GM19238 (cell line): ENCODE measurements around the gene TAF4.
"Not testable (repeated sequence)": the region's sequence is repeated elsewhere in the genome, so short reads cannot be mapped to it uniquely, and the experiment has no call there.

Experiments used
- DNase-seq: peaks from one replicate; pipeline ENCODE4 v3.0.0; 2011; ENCODE audit warnings: low spot score; ENCODE audit not compliant: insufficient read length

The TAF4 gene

DNA sequence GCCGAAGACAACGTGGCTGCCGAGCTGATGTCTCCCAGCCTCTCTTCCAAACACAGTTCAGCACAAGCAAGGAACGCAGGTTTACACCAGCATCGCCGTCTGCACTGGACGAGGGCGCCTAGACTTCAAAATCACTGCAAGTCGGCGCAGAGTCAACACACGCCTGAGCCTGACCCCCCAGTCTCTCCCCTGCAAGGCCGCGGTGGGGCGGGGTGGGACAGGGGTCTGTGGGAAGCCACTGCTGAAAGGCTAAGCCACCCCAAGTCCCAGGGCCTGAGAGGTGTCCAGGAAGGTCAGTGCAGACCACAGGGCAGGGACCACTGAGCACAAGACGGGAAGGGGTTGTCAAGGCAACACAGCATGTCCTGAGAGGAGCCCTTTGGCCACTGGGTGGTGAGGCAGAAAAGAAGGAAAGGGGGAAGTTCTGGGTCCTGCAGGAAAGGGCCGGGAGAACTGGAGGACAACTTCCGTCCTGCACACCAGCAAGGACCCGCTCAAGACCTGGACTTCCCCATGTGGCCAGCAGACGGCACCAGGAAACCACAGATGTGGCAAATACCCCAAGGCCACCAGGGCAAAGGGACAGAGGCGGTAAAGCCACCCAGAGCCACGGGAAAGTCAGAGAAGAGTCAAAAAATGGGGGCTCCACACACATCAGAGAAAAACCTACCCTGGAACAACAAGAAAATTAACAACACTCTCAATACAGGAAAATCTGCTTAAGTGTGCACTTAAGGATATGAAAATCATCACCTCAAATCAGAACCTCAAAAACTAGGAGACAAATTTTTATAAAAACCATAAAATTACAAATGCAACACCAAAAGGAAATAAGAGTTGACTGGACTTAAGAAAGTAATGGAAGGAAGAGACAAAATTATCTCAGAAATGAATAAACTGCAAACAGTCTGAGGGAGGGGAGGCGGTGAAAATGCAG, 84.8 kb downstream of the TAF4 start:
- DNase-seq, result no peak

DNA sequence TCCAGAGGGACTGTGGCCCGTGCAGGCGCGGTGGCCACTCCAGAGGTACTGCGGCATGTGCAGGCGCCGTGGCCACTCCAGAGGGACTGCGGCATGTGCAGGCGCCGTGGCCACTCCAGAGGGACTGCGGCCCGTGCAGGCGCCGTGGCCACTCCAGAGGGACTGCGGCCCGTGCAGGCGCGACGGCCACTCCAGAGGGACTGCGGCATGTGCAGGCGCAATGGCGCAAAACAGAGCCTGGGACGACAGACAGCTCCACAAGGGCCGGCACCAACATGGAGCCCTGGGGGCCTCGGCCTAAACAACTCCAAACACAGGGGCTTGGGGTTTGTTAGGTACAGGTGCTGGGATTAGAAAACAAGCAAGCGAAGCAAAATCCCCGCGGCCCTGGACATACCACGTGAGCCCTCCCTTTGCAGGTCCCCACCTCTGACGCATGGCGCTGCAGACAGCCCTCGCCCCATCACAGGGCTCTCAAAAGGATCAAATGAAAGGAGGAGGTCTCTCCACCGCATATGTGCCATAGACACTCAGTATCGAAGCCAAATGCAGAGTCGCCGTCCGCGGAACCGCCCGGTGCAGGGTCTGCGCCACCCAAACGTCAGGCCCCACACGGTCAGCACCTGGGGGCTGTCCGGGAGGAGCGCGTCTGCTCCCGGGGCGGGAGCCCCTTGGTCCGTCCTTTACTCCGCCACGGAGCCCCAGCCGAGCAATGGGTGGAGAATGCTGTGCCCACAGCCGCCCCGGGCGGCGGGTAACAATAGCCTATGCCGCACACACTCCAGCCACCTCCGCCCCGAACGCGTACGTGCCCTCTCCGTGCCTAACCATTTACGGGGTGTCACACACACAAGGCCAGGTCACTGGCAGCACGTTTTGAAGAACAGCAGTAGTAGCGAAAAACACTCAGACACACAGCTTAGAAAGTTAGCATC, 85.7 kb downstream of the TAF4 start:
- DNase-seq, result no peak

DNA sequence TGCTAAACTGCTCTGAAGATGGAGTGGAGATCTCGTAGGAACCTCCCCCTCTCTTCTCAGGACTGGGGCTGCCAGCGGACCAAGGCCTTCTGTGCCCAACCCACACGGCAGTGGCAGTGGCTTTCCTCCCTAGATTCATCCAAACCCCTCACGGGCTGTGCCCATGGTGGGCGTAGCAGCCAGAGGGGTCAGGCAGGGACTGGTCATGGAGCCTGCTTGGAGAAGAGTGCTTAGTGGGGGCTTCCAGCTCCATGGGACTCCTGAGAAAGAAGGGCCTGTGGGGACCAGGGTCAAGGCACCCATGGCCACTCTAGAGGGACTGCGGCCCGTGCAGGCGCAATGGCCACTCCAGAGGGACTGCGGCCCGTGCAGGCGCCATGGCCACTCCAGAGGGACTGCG, 86.6 kb downstream of the TAF4 start:
- no peak for DNase-seq

DNA sequence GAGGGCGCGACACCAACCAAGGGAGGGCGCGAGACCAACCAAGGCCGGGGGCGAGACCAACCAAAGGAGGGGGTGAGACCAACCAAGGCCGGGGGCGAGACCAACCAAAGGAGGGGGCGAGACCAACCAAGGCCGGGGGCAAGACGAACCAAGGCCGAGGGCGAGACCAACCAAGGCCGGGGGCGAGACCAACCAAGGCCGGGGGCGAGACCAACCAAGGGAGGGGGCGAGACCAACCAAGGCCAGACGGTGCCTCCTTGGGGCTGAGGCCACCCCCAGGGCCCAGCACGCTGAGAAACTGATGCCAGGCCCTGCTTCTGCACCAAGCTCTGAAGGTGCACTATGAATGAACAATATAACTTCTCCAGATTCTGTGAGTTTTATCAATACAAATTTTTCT, 87.2 kb downstream of the TAF4 start:
- DNase-seq, result no peak

DNA sequence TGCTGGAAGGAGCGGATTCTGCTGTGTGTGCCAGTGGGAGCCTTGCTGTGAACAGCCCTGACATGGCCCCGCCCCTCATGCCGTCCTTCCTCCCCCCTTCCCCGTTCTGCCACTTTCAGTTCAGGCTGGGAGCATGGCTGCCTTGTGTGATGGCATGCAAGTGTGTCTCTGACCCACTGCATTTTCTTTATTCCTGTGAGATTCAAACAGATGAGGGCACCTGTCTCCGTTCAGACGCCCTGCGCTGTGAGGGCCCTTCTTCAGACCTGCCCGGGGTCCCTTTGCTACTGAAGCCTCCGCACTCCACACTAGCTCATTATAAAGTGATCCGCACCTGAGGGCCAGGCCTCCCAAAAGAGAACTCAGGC, 88.3 kb downstream of the TAF4 start:
- no peak for DNase-seq

DNA sequence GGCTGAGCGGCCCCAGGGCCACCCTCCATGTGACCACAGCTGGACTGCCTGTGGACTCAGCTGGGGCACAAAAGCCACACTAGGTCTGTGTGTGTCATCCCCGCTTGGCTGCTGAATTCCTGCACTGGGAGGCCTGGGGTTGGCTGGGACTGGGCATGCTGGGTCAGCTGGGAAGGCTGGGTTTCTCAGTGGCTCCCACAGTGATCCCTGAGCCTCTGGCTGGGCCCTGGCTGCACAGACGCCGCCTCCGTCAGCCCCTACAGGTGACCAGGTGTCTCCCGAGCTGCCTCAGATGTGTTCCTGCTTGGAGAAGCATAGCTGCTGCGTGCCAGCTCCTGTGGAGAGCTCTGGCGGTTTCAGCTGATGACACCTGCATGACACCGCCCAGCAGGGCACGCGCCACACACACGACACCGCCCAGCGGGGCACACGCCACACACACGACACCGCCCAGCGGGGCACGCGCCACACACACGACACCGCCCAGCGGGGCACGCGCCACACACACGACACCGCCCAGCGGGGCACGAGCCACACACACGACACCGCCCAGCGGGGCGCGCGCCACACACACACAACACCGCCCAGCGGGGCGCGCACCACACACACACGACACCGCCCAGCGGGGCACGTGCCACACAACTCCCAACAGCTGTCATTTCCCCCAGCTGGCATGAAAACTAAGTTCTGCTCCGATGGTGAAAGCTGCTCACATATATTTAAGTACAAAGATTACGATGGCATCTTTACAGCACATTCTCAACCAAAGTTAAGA, 88.8 kb downstream of the TAF4 start:
- DNase-seq, result no peak

DNA sequence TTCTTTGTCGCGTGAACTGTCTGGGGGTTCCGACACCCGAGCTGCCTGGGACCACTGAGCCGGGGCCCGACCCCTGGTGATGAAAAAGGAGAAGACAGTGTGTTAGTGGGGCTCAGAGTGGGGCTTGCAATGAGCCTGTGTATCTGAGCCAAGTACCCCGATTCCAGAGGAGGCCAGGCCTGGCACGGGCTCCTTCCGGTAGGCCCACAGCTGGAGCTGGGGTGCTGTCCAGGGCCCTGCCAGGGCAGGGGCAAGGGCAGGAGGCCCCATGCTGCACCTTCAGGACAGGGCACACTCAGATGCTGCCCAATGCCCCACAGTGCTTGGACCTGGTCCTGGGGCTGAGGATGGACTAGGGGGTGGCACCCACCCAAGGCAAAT, 89.4 kb downstream of the TAF4 start:
- no peak for DNase-seq

DNA sequence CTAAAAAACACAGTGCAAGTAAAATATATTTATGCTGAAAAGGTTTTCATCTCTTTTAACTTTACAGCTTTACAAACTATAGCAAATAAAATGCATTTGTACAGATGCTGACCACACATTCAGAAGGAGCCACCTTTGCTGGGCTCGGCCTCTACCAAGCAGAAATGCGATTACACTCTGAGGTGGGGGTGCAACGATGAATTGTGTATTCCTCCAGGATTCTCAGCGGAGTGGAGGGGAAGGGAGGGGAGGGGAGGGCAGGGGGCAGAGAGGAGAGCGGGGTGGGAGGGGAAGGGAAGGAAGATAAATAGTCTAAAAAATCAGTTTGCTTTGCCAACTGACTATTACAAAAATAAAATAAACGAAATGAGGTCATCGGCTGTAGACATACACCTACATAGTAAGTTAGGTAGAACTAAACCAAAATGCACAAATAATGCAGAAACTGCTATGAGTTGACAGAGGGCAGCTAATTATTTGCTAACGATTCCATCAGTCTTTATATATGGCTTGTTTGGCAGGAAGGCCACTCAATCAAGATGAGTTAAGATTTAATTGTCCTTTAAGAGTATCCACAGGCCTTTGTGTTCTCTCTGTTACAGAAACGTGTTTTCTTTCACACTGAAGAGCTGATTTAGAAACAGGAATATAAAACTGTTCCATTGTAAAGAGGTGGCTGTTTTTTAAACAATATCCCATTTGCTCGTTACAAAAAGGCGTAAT, 90.1 kb downstream of the TAF4 start:
- DNase-seq, result no peak

DNA sequence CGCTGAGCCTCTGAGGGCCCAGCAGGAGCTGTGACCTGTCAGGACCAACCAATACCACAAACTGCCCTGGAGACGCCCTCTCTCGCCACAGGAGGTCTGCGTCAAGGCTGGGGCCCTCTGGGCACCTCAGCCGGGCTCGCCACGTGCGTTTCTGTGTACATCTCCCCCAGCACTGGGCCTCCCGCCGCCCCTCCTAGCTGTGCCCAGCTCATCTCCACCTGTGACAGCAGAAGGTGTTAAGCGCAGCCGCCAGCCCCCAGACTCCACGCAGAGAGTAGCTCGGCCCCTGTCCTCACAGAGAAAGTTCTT, 91.4 kb downstream of the TAF4 start:
- no peak for DNase-seq

DNA sequence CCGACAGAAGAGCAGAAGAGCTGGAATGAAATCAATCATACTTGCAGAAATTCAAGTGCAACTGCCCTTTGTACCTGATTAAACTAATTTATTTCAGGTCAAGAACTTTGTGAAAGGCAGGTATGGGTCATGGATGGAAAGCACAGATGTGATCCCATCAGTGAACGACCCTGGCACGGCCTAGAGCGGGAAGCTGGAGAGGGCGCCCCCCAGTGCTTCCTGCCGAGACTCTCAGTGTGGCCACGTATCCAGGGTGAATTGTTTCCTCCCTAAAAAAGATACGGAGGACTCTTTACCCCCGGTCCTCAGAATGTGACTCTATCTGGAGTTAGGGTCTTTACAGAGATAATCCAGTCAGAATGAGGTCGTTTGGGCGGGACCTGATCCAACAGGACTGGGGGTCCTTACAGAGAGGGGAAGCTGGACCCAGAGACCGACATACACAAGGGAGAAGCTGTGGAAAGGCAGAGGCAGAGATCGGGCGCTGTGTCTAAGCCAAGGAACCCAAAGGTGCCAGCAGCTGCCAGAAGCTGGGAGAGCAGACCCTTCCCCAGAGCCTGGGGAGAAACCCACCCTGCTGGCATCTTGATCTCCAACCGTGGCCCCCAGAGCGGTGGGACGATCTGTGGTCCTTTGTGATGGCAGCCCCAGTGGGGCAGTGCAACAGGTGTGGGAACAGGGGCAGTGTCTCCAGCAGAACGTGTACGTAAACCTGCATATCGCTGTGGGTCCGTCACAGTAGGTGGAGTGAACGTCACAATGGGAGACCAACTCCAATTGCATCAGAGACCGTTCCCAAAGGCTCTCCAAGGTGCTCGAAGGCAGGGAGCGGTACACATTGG, 91.9 kb downstream of the TAF4 start:
- no peak for DNase-seq

DNA sequence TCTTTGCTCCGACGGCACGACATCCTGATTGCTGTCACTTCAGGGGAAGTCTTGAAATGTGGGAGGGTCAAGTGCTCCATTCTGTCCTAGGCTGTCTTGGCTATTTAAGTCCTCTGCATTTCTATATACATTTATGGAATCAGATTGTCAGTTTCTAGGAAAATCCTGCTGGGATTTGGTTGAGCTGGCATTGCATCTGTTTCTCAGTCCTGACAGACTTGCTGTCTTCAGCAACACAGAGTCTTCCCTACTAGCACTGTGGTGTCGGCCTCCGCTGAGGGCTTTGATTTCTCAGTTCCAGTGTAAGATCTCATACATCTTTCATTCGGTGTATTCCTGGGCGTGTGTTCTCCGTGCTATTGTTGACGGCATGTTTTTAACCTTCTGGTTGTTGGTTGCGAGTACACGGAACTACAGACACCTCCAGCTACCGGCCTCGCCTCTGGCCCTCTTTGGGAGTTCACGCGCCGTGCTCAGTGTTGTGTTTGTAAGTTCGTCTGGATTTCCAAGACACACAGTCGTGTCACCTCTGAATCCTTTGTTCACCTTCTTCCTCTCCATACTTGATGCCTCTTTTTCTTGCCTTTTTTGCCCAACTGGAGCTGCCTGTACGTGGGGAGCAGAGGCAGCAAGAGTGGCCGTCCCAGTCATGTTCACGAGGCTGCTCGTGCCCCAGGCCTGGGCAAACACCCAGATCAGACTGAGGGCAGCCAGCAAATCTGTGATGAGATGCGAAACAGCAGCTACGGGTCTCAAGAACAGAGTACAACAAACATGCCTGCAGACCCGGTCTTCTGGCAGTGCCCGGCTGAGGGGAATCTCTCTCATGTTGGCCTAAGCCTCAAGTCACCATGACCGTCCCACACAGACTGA, 92.8 kb downstream of the TAF4 start:
- DNase-seq, result no peak

DNA sequence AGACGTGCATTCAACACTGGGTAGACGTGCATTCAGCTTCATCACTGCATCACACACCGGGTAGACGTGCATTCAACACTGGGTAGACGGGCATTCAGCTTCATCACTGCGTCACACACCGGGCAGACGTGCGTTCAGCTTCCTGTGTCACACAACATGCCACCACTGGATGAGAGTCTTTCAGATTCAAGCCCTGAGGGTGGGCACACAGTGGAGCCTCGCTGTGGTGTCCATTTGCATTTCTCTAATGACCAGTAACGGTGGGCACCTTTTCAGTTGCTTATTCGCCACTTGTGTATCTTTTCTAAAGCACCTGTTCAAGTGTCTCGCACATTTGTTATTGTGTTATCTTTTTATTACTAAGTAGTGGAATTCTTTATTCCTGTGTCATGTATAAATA, 94.1 kb downstream of the TAF4 start:
- DNase-seq, result not testable (repeated sequence)

DNA sequence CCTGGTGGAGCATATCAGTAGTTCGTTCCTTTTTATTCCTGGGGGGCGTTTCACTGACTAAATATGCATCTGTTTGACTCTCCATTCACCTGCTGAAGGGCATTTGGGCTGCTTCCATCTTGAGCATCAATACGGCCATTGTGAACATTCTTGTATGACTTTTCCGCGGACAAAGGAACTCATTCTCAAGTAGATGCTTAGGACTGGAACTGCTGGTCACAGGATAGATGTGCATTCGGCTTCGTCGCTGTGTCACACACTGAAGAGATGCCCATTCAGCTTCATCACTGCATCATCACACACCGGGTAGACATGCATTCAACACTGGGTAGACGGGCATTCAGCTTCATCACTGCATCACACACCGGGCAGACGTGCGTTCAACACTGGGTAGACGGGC, 95.3 kb downstream of the TAF4 start:
- DNase-seq, result no peak

DNA sequence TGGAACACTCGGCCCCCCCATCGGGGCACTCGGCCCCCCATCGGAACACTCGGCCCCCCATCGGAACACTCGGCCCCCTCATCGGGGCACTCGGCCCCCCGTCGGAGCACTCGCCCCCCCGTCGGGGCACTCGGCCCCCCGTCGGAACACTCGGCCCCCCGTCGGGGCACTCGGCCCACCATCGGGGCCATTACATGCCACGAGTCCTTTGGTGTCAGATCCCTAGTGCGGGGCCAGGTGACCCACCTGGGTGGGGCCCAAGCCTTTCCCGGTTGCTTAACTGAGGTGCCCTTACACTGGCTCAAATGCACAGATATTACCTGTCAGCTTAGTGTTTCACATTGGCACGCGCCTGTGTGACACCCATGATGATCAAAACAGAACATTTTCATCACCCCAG, 95.9 kb downstream of the TAF4 start:
- no peak for DNase-seq

DNA sequence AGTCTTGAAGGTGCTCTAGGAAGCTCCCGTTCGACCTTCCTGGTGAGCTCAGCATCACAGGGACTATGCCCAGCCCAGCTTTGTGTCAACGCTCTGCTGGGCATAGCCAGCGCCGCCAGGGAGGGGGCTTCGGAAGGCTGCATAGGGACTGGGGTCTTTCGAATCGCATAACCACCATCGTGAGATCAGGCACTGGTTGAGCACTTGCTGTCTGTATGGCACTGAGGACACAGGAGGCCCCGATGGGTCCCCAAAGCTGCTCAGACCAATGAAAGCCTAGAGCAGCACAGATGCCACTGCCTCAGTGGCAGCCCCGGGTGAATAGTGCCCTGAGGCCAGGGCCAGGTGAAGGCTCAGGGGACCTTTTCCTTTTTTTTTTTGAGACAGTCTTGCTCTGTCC, 96.7 kb downstream of the TAF4 start:
- no peak for DNase-seq

DNA sequence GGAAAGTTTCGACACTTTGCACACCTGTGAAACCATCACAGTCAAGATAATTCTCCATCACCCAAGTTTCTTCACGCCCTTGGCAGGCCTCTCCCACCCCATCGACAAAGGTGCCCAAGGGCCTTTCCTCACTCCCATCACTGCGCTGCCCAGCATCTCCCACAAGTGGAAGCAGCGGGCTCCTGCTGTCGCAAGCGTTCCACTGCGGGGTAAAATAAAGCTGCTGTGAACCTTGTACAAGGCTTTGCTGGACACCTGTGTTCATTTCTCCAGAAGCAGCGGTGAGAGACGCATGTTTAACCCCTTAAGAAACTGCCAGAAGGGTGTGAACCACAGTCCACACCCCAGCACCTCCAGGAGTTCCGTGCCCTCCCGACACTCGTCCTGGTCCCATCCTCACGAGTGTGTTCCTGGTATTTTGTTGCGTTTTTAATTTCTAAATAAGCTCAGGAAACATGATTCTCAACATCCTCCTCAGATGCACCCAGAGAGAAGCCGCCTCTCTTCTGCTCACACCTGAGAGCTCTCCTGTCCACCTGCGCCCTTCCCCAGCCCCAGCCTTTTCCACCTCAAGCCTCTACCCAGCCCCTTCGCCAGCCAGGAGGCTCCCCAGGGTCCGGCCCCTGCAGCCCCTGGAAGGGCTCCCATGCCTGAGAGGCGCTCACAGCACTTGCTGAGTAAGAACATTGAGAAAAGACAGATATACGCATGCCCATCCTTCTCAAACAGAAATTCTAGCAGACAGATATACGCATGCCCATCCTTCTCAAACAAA, 97.5 kb downstream of the TAF4 start:
- DNase-seq, result no peak

DNA sequence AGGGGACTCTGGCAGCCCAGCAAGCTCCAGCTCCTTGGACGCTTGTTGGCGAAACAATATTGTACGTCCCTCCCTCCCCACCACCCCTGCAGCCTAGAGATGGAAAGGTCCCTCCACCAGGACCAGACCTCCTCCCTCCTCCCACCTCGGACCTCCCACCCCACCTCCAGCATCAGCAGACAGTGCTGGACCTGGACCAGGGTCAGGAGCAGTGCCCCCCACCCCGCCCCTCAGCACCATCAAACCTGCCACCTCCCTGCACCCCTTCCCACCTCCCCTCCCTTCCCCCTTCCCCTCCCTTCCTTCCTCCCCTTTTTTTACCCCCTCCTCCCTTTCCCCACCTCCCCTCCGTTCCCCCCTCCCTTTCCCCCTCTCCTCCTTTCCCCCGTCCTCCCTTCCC, 98.4 kb downstream of the TAF4 start:
- no peak for DNase-seq

DNA sequence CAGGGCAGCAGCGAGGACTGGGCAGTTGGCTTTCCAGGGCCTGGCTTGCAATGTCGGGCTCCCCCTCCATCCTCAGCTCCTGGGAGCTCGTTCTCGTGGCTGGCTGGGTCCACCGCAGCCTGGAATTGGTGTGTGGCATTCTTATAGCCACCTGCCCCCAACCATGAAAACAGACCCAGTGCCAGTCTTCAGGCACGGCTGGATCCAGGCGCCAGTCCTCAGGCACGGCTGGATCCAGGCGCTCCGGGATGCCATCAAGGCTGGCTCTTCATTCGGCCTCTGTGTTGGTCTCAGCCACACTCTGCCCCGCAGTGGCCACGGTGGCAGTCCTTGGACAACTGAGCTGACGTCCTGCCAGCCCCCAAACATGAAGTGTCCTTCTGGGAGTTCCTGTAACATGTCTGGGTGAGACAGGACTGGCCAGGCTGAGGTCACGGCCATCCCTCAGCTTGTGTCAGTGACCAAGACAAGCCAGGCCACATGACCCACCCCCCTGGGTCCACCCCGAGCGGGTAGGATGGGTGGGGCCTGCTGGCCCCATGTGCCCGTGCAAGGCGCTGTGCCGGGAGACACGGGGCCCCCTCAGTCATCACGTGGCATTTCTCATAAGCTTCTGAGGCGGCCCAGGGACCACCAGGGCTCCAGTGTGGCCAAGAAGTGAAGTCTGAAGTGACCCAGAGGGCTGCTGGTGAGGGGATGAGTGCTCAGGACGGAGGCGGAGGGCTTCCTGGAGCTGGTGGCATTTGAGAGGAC, 99.0 kb downstream of the TAF4 start:
- DNase-seq, result no peak
